CD4-positive, alpha-beta T cell treated with Interleukin-12 subunit alpha and Interleukin-12 subunit beta, for 1 hour (primary cell): ENCODE measurements around the gene TGFBI.

ENCODE experiments used
- DNase-seq: peaks from one replicate; pipeline ENCODE4 v3.0.0-alpha.2; 2020

TGFBI gene

GRCh38 chr5:136067422-136067821 lies 38.6 kb downstream of the TGFBI start:
- DNase-seq = no peak

GRCh38 chr5:136070486-136071285 lies 41.9 kb downstream of the TGFBI start:
- no peak for DNase-seq

- no peak for DNase-seq
Measured at GRCh38 chr5:136073714-136074529, 45.1 kb downstream of the TGFBI start.

- no peak for DNase-seq
Measured at GRCh38 chr5:136075466-136075891, 46.7 kb downstream of the TGFBI start.

- no peak for DNase-seq
Measured at GRCh38 chr5:136076067-136076466, 47.3 kb downstream of the TGFBI start.

GRCh38 chr5:136076881-136077445 lies 48.2 kb downstream of the TGFBI start:
- no peak for DNase-seq

GRCh38 chr5:136079195-136079985 lies 50.6 kb downstream of the TGFBI start:
- DNase-seq = no peak

GRCh38 chr5:136080113-136080482 lies 51.3 kb downstream of the TGFBI start:
- no peak for DNase-seq

GRCh38 chr5:136080483-136081216 lies 51.9 kb downstream of the TGFBI start:
- DNase-seq = peak; percentile 60

GRCh38 chr5:136081217-136081591 lies 52.4 kb downstream of the TGFBI start:
- no peak for DNase-seq

GRCh38 chr5:136082390-136083193 lies 53.8 kb downstream of the TGFBI start:
- peak; percentile 63 for DNase-seq

- no peak for DNase-seq
Measured at GRCh38 chr5:136084698-136085097, 55.9 kb downstream of the TGFBI start.

GRCh38 chr5:136086783-136087566 lies 58.2 kb downstream of the TGFBI start:
- DNase-seq = no peak

- DNase-seq = no peak
Measured at GRCh38 chr5:136087961-136088871, 59.4 kb downstream of the TGFBI start.

GRCh38 chr5:136089791-136090190 lies 61.0 kb downstream of the TGFBI start:
- DNase-seq = no peak

GRCh38 chr5:136090319-136090718 lies 61.5 kb downstream of the TGFBI start:
- no peak for DNase-seq

GRCh38 chr5:136094189-136094912 lies 65.6 kb downstream of the TGFBI start:
- no peak for DNase-seq

- DNase-seq = no peak
Measured at GRCh38 chr5:136094913-136095641, 66.3 kb downstream of the TGFBI start.
